ENCODE measurements around the gene ARHGAP28.

DNA sequence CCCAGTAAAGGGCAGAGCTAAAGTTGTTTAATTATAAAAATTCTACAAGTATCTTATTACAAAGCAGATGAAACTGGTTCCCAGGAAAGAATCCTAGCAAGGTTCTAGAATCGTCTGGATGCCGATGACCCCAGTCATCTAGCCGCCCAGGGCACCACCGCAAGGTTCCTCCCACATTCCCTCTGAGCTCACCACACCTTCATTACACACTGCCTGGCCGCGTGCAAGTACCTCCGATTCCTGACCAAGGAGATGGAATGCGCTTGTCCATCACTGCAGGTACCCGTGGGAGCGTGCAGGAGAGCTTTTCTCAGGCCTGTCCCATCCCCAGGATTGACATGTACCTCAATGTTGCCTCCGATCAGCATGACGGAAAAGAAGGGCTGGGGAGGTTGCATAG is 229.6 kb downstream of the ARHGAP28 start:
- TF ChIP-seq, protein P1, sequence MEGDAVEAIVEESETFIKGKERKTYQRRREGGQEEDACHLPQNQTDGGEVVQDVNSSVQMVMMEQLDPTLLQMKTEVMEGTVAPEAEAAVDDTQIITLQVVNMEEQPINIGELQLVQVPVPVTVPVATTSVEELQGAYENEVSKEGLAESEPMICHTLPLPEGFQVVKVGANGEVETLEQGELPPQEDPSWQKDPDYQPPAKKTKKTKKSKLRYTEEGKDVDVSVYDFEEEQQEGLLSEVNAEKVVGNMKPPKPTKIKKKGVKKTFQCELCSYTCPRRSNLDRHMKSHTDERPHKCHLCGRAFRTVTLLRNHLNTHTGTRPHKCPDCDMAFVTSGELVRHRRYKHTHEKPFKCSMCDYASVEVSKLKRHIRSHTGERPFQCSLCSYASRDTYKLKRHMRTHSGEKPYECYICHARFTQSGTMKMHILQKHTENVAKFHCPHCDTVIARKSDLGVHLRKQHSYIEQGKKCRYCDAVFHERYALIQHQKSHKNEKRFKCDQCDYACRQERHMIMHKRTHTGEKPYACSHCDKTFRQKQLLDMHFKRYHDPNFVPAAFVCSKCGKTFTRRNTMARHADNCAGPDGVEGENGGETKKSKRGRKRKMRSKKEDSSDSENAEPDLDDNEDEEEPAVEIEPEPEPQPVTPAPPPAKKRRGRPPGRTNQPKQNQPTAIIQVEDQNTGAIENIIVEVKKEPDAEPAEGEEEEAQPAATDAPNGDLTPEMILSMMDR (IDR thresholded peaks at IDR 0.05) = no peak
- TF ChIP-seq POLR2A (IDR thresholded peaks at IDR 0.05) = no peak
